Stimulated activated CD4-positive, alpha-beta T cell treated with anti-CD3 and anti-CD28 coated beads, TNF-alpha, amount 100 ng/mL, for 48 hours (primary cell): Measurements from ENCODE around the gene GIGYF2.

Experiments used
- DNase-seq, 3 donors: peaks; one replicate each; pipeline ENCODE4 v3.0.0-alpha.2; 2020; ENCODE audit warnings: low read depth in 3 of 3

GIGYF2 gene

DNA sequence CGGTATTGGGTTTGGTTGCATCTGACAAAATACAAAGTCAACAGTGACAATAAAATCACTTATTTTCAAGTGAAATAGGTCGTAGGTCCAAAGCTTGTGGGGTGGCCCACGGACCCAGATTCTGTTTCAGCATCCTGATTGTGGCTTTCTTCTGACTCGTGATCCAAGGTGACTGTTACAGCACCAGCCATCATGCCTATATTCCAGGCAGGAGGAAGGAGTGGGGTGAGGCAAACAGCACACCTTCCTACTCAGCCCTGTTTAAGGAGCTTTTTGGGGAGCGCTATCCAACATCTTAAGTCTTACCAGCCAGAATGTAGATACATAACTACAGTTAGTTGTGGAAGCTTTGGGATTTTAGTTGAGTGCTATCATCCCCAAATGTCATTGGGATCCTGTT is 164.2 kb downstream of the GIGYF2 start:
- DNase-seq, result no peak

- DNase-seq, result no peak
Measured at GRCh38 chr2:232863996-232864395, 166.9 kb downstream of the GIGYF2 start.

DNA sequence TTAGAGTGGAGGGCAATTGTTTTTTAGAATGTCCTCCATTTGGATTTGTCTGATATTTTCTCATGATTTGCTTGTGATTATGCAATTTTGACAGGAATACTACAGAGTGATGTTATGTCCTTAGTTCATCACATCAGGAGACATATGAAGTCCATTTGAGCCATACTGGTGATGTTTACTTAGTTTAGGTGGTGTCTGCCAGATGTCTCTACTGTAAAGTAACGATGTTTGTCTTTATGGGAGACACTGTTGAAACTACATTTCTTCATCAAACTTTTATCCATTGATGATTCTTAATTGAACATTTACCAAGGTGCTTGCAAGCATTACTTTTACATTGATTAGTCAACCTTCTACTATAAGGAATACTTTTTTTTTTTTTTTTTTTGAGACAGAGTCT is 168.0 kb downstream of the GIGYF2 start:
- DNase-seq, result no peak

DNA sequence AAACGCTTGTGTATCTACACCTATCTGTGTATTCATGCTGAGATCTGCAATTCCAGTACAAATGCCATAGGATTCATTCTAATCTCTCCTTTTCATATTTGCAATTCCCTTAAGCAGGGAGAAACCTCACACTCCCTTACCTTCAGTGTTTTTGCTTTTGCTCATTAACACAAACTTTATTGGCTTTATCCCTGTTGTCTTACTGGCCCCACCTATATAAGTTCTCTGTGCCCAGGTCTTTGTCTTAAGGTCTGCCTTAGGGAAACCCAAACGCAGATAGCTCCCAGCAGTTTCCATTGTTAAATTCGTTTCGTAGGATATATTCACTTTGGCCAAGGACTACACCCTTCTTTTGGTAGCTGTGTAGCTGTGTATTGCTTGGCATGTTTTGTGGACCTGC is 169.0 kb downstream of the GIGYF2 start:
- no peak for DNase-seq

DNA sequence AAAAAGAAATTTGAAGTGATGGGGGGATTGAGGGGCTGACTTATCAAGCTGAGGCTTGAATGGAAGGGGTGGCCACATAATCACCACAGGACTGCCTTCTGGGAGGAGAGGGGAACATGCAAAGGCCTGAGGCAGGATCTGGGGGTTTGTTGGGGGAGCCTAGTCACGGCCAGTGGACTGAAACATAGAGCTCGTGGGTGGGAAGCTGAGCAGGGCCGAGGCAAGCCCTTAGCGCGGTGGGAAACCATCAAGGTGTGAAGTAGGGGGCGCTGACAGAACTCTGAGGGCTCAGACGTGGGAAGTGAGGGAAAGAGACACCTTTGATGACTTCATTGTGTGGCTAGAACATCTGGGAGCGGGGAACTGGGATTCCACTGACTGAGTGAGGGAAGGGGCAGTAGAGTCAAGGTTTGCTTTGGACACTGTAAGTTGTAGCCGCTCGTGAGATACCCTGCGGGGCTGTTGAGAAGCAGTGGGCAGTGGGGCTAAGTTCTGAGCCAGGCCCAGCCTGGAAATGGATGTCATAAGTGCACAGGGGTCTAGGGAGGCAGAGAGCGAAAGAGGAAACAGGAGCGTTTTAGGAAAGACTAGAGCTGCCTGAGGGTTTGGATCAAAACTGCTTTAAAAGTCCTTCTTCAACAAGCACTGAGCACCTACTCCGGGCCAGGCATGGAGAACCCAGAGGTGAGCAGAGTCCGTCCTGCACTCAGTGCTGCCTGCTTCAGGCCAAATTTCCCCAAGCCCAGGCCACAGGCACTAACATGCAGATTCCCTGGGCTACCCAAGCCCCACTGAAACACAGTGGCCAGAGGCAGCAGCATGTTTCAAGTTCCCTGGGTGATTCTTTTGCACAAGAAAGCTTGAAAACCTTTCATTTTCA is 172.2 kb downstream of the GIGYF2 start:
- DNase-seq, result no peak

DNA sequence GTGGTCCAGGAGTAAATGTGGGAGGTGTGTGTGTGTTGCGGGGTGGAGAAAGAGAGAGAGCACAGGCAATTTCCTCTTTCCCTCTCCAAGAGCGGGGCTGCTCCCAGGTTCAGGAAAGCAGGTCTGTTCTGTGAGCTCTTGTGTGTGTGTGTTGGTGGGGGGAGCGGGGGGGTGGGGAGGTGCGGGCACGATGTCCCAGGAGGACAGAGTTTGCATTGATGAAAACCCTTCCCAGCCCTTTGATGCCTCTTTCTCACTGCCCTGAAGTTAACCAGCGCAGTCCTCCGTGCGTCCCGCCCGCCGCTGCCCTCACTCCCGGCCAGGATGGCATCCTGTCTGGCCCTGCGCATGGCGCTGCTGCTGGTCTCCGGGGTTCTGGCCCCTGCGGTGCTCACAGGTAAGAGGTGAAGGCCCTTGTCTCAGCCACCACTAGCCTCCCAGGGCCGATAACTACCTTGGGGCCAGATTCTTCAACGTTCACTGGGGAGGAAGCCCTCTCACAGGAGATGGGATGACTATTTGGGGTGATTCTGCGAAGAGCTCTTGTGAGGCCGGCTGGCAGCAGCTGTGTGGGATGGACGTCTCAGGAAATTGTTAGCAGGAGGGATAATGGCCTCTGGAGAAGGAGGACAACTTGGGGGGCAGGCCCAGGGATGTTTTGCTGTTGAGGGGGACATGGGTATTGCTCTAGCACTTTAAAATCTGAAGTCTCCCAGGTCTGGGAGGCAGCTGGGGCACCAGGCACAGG is 173.1 kb downstream of the GIGYF2 start, which contains the start of gene SNORC:
SNORC (plus strand) TSS at position 247 of the 748 bp plus-strand sequence; CDS start at position 325, 78 bp downstream.
- DNase-seq, result no peak

GRCh38 chr2:232870766-232871371 is 173.7 kb downstream of the GIGYF2 start:
- no peak for DNase-seq

DNA sequence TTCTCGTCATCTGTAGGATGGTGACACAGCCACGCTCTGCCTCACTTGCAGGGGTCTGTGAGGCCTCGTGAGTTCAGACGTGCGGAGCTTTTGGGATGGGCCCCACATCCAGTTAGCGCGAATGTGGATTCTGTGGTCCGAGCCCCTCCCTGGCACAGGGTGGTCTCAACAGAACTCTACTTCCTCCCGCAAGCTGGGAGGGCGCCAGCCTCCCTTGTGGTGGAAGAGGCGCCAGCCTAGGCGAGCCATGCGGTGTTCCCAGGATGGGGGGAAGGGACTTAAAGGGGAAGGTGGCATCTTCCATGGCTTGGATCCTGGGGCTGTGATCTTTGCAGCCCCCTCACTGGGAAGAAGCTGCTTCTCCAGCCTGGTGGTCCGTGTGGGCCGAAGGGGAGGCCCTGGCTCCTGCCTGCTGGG is 174.3 kb downstream of the GIGYF2 start:
- DNase-seq, result no peak

- no peak for DNase-seq
Measured at GRCh38 chr2:232871835-232872736, 175.0 kb downstream of the GIGYF2 start.

DNA sequence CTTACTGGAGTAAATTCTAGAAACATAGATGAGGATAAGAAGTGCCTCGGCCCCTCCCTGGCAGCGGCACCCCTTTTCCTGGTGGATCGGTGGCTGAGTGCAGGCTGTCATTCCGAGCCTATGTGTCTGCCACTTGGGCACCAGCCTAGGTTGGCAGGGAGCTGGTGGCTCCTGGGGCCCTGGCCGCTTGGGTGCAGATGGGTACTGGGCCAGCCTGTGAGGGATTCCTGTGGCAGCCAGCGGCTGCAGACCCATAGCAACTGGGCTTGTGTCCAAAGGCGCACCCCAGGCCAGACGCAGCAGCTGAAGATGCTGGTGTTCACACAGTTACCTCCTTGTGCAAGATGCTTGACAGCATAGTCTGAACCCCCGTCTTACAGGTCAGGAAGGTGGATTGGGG is 175.7 kb downstream of the GIGYF2 start:
- DNase-seq, result no peak

DNA sequence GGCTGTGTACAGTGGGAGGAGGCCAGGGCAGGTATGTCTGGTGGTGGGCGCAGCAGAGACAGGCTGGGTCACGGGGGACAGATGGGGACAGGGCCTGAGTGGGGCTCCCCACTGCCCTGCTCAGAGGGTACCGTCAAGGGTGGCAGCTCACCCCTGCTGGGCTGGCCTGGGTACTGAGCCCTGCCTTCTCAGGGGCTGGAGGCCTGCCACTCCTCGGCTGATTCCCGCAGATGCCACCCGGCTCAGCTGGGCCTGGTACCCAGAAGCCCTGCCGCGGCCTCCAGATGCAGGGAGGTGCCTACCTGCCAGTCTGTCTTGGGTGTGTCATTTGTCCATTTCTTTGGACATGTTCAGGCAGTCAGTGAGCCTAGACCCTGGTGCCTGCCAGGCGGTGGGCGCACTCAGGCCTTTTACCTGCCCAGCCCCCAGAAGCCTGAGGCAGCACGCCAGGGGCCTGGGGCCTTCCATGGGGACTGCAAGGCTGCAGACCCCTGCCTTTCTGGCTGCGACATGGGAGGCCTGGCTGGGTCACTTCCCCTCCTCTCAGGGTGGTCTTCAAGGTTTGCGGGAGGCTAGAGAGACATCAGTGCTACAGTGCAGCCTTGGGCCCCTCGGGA is 176.3 kb downstream of the GIGYF2 start:
- DNase-seq, result no peak

DNA sequence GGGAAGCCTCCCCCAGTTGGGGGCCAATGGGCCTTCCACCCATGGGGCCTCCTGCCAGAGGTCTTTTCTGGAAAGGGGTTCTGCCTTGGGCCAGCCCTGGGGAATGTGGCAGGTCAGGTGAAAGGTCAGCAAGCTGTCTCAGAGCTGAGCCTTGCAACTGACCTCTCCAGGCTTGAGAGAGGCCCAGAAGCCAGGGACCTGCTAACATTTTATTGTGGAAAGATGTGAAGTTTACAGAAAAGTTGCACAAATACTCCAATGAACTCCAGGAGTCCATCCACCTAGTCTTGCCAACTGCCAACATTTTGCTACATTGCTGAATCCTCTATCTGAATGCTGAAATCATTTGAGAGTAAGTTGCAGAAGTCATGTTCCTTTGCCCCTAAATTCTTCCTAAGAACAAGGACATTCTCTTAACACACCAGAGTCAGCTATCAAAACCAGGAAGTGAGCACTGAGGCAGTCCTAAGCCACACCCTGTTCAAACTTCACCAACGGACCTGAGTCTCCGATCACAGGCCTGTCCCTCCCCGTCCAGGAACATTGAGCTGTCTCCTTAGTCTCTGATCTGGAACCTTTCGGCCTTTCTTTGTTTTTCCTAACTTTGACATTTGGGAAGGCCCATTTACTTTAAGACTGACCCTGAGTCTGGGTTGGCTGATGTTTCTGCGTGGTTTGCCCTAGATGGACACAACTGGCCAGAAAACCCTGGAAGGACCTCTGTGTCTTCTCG is 176.9 kb downstream of the GIGYF2 start:
- DNase-seq, result no peak

DNA sequence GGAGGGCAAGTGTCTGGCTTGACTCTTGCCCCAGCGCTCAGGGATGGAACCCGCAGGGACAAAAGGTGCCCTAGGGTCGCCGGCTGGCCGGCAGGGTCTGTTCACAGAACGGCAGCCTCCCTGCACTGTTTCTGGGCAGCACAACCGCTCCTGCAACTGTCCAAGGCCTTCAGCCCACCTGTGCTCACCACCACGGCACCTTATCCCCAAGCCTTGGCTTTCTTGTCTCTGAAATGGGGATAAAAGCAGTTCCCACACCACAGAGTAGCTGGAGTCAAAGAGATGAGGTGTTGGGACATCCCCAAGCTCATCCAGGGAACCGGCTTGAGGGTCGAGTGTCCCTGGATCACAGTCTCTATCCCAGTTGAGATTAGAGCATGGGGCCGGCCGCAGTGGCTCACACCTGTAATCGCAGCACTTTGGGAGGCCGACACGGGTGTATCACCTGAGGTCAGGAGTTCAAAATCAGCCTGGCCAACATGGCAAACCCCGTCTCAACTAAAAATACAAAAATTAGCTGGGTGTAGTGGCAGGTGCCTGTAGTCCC is 177.6 kb downstream of the GIGYF2 start:
- DNase-seq, result no peak

DNA sequence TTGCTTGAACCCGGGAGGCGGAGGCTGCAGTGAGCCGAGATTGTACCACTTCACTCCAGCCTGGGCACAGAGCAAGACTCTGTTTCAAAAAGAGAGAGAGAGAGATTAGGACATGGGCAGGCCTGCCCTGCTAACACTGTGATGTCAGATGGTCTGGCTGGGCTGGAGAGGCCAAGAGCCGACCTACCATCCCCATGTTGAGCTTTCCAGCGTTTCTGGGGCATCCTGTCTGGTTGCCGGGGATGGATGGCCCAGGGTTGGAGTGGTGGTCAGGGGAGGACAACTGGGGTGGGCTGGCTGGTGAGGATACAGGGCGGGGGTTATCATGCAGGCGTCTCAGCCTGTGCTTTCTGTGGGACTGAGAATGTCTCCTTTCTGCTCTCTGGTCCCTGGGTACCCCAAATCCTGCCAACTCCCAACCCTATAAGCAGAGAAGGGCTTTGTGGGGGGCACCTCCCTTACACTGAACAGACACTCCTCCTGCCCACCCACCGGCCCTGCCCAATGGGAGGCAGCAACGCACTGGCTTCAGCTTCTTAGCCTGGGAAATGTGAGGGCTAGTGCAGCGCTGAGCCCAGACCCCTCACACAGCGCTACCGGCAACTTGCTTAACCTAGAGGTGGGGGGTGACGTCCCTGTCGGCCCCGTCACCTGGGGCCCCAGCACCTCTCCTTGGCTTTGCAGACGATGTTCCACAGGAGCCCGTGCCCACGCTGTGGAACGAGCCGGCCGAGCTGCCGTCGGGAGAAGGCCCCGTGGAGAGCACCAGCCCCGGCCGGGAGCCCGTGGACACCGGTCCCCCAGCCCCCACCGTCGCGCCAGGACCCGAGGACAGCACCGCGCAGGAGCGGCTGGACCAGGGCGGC is 178.4 kb downstream of the GIGYF2 start:
- DNase-seq, result no peak

- peak in 2 of 3 donors; percentile 13 to 25 for DNase-seq
Measured at GRCh38 chr2:232876161-232876977, 179.2 kb downstream of the GIGYF2 start.

GRCh38 chr2:232876978-232877441 is 179.9 kb downstream of the GIGYF2 start:
- no peak for DNase-seq

DNA sequence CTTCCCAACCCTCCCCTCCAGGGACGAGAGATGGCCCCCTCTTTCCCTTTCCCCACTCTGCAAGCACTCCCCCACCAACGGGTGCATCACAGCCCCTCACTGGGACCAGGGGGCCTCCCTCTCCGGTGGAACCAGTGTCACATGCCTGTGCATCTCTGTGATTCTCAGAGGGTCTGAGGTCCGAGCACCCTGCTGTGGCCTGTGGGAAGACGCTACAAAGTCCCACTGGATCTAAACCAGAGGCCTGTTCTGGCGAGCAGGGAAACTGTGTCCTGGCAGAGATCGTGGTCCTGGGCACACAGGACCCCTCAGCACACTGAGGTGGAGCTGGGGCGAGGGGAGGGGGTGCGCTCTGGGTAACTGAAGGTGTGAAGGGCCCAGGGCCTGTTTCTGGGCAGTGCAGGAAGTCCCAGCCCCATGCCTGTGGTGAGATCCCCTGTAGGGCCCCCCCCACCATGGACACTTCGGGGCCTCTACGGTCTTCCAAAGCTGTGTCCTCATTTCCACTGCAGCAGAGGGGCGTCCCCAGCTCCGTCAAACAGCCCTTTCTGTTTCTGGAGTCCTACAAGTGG is 180.9 kb downstream of the GIGYF2 start:
- no peak for DNase-seq
